Calu3 (cell line): Measurements from ENCODE around the gene EPN3. TPM values are rescaled to one million over a fixed set of nuclear protein-coding genes. Genes with fewer than 3 reads are reported as not detected.

Experiments used
- BruUV-seq: library from RNA; stranded (reverse); fragments of 400-500 nt; replicated peaks from 2 replicates; lab custom pipeline; 2021; lab: Mats Ljungman, UMichigan
- CTCF ChIA-PET: fragments of 300-600 bp; sonication (Branson Sonifier 250); formaldehyde crosslinking; loops from one replicate; lab custom pipeline; 2022; ENCODE audit warnings: antibody characterized with exemption; lab: Charles Lee
- DNase-seq: peaks from one replicate; pipeline ENCODE4 v3.0.0; 2022
- H3K27ac Mint-ChIP-seq: one replicate; pipeline ENCODE4 v1.8.0; 2022; ENCODE audit warnings: mixed read lengths; ENCODE audit not compliant: unreplicated experiment
- H3K27me3 Mint-ChIP-seq: one replicate; pipeline ENCODE4 v1.8.0; 2022; ENCODE audit warnings: mixed read lengths; ENCODE audit not compliant: unreplicated experiment
- H3K36me3 Mint-ChIP-seq: one replicate; pipeline ENCODE4 v1.8.0; 2022; ENCODE audit warnings: mild to moderate bottlenecking, moderate library complexity, mixed read lengths; ENCODE audit not compliant: insufficient read depth, unreplicated experiment
- H3K4me1 Mint-ChIP-seq: one replicate; pipeline ENCODE4 v1.8.0; 2022; ENCODE audit warnings: mild to moderate bottlenecking, low read depth, mixed read lengths; ENCODE audit not compliant: unreplicated experiment
- H3K4me3 Mint-ChIP-seq: one replicate; pipeline ENCODE4 v1.8.0; 2022; ENCODE audit warnings: mild to moderate bottlenecking, low read depth, moderate library complexity, mixed read lengths; ENCODE audit not compliant: unreplicated experiment
- H3K9me3 Mint-ChIP-seq: one replicate; pipeline ENCODE4 v1.8.0; 2022; ENCODE audit warnings: low read depth, mixed read lengths; ENCODE audit not compliant: unreplicated experiment
- CTCF ChIP-seq: fragments of 200-600 bp; IDR thresholded peaks from one replicate; pipeline ENCODE4 v1.8.0; 2022; ENCODE audit warnings: antibody characterized with exemption; ENCODE audit not compliant: unreplicated experiment
- intact Hi-C: fragments of 100-400 bp; cut with micrococcal nuclease; formaldehyde crosslinking; loops from one replicate; pipeline ENCODE4 v1.10.0; 2022; ENCODE audit not compliant: unreplicated experiment
- total RNA-seq: library from RNA; stranded (reverse); gene quantifications from 2 replicates; pipeline ENCODE4 v1.2.3, GENCODE V29; 2022

EPN3 gene
- total RNA-seq, 1 experiment from 2014 or later, result 41.9 TPM

DNA sequence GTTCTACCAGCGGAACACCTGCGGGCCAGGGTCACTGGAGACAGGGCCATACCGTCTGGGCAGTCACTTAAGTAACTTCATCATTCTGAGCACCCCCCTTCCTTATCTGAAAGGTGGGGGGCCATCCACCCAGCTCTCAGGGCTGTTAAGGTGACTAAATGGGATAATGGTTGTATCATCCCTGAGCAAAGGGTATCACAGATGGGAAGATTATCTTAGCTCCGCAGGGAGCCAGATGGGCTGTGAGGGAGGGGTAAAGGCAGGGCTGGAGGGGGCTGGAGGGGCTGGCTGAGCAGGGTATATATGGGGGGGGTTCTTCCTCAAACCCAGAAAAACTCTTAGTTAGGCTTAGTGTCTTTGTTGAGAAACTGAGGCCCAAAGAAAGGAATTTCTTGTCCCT is 25.1 kb downstream of the EPN3 start:
- Mint-ChIP-seq H3K4me3 (no peak overlapping the region), H3K4me1 (peaks cover 5% of the 10 kb centered on the region), H3K9me3 (no peaks in the 10 kb centered on the region), H3K36me3 (no peaks in the 10 kb centered on the region), H3K27me3 (peaks cover 52% of the 10 kb centered on the region), H3K27ac (no peak overlapping the region)
- CTCF ChIA-PET, result no interaction called here
- TF ChIP-seq CTCF, result no peak
- intact Hi-C loops, result no loop called here
- DNase-seq, result no peak
- no TSS peak for BruUV-seq

- H3K27me3 Mint-ChIP-seq, result peaks cover 57% of the 10 kb centered on the region
- no peaks in the 10 kb centered on the region for H3K36me3 Mint-ChIP-seq
- no peak overlapping the region for H3K4me3 Mint-ChIP-seq
- no peak for TF ChIP-seq CTCF
- H3K27ac Mint-ChIP-seq, result no peak overlapping the region
- no peak for DNase-seq
- intact Hi-C loops, result no loop called here
- peaks cover 5% of the 10 kb centered on the region for H3K4me1 Mint-ChIP-seq
- H3K9me3 Mint-ChIP-seq, result no peaks in the 10 kb centered on the region
- CTCF ChIA-PET, result no interaction called here
- no TSS peak for BruUV-seq
These were observed 25.6 kb downstream of the EPN3 start for GRCh38 chr17:50558091-50558490.

- Mint-ChIP-seq H3K4me3 (peak overlapping the region; percentile 61), H3K27ac (no peak overlapping the region), H3K4me1 (peaks cover 5% of the 10 kb centered on the region), H3K27me3 (peaks cover 62% of the 10 kb centered on the region), H3K36me3 (no peaks in the 10 kb centered on the region), H3K9me3 (no peaks in the 10 kb centered on the region)
- TF ChIP-seq CTCF, result no peak
- BruUV-seq, result no TSS peak
- DNase-seq, result no peak
- intact Hi-C loops, result no loop called here
- CTCF ChIA-PET, result no interaction called here
These were observed 26.0 kb downstream of the EPN3 start for GRCh38 chr17:50558581-50558940.

- TF ChIP-seq CTCF, result no peak
- no peak overlapping the region for H3K27ac Mint-ChIP-seq
- intact Hi-C loops, result no loop called here
- H3K9me3 Mint-ChIP-seq, result no peaks in the 10 kb centered on the region
- H3K4me3 Mint-ChIP-seq, result peak overlapping the region; percentile 61
- DNase-seq, result no peak
- peaks cover 67% of the 10 kb centered on the region for H3K27me3 Mint-ChIP-seq
- CTCF ChIA-PET, result no interaction called here
- BruUV-seq, result no TSS peak
- H3K4me1 Mint-ChIP-seq, result peaks cover 5% of the 10 kb centered on the region
- no peaks in the 10 kb centered on the region for H3K36me3 Mint-ChIP-seq
These were observed 26.5 kb downstream of the EPN3 start for GRCh38 chr17:50558941-50559614.
